ENCODE results near the gene CDH4.

- TF ChIP-seq, protein P1, sequence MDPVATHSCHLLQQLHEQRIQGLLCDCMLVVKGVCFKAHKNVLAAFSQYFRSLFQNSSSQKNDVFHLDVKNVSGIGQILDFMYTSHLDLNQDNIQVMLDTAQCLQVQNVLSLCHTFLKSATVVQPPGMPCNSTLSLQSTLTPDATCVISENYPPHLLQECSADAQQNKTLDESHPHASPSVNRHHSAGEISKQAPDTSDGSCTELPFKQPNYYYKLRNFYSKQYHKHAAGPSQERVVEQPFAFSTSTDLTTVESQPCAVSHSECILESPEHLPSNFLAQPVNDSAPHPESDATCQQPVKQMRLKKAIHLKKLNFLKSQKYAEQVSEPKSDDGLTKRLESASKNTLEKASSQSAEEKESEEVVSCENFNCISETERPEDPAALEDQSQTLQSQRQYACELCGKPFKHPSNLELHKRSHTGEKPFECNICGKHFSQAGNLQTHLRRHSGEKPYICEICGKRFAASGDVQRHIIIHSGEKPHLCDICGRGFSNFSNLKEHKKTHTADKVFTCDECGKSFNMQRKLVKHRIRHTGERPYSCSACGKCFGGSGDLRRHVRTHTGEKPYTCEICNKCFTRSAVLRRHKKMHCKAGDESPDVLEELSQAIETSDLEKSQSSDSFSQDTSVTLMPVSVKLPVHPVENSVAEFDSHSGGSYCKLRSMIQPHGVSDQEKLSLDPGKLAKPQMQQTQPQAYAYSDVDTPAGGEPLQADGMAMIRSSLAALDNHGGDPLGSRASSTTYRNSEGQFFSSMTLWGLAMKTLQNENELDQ (tag by site-specific recombination; IDR thresholded peaks at IDR 0.05; ENCODE audit: low read depth) = no peak
- no peak for TF ChIP-seq ZNF155 (tag by site-specific recombination; IDR thresholded peaks at IDR 0.05)
- TF ChIP-seq CTCF (tag by site-specific recombination; IDR thresholded peaks at IDR 0.05) = no peak
- TF ChIP-seq REST (tag by site-specific recombination; IDR thresholded peaks at IDR 0.05) = no peak
- no peak for TF ChIP-seq ZNF473 (tag by site-specific recombination; IDR thresholded peaks at IDR 0.05)
- TF ChIP-seq, protein P2, sequence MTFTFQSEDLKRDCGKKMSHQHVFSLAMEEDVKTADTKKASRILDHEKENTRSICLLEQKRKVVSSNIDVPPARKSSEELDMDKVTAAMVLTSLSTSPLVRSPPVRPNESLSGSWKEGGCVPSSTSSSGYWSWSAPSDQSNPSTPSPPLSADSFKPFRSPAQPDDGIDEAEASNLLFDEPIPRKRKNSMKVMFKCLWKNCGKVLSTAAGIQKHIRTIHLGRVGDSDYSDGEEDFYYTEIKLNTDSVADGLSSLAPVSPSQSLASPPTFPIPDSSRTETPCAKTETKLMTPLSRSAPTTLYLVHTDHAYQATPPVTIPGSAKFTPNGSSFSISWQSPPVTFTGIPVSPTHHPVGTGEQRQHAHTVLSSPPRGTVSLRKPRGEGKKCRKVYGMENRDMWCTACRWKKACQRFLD (tag by site-specific recombination; IDR thresholded peaks at IDR 0.05) = no peak
- TF ChIP-seq ZNF121 (tag by site-specific recombination; IDR thresholded peaks at IDR 0.05) = no peak
- TF ChIP-seq, protein P3, sequence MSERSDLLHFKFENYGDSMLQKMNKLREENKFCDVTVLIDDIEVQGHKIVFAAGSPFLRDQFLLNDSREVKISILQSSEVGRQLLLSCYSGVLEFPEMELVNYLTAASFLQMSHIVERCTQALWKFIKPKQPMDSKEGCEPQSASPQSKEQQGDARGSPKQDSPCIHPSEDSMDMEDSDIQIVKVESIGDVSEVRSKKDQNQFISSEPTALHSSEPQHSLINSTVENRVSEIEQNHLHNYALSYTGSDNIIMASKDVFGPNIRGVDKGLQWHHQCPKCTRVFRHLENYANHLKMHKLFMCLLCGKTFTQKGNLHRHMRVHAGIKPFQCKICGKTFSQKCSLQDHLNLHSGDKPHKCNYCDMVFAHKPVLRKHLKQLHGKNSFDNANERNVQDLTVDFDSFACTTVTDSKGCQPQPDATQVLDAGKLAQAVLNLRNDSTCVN (tag by site-specific recombination; optimal IDR thresholded peaks at IDR 0.05) = no peak
- no peak for TF ChIP-seq ZNF274 (IDR thresholded peaks at IDR 0.05; ENCODE audit: low read length)
- no peak for TF ChIP-seq ZNF274 (tag by site-specific recombination; IDR thresholded peaks at IDR 0.05; ENCODE audit: borderline replicate concordance)
Measured at GRCh38 chr20:61753316-61753942, 501.4 kb downstream of the CDH4 start.
